HFFc6 (cell line): Measurements from ENCODE around the gene RAB40A. TPM values are rescaled to one million over a fixed set of nuclear protein-coding genes. Genes with fewer than 3 reads are reported as not detected.
A peak's percentile ranks its signal among the peaks of the same experiment; 100 is the strongest.
"Not testable (repeated sequence)": the region's sequence is repeated elsewhere in the genome, so short reads cannot be mapped to it uniquely, and the experiment has no call there.

Source experiments
- DNase-seq: peaks from one replicate; pipeline ENCODE4 v3.0.0-alpha.2; 2018
- H3K27ac Mint-ChIP-seq: 2 replicates; pipeline ENCODE4 v1.8.0; 2020; ENCODE audit warnings: mild to moderate bottlenecking, mixed read lengths
- H3K27me3 Mint-ChIP-seq: 2 replicates; pipeline ENCODE4 v1.8.0; 2021; ENCODE audit warnings: mild to moderate bottlenecking, moderate library complexity, mixed read lengths; ENCODE audit not compliant: insufficient read depth
- H3K36me3 Mint-ChIP-seq: 2 replicates; pipeline ENCODE4 v1.8.0; 2021; ENCODE audit warnings: low read depth, mixed read lengths
- H3K4me1 Mint-ChIP-seq: 2 replicates; pipeline ENCODE4 v1.8.0; 2020; ENCODE audit warnings: low read depth, mixed read lengths
- H3K4me3 Mint-ChIP-seq: 2 replicates; pipeline ENCODE4 v1.8.0; 2020; ENCODE audit warnings: mild to moderate bottlenecking, moderate library complexity, mixed read lengths
- H3K9me3 Mint-ChIP-seq: 2 replicates; pipeline ENCODE4 v1.8.0; 2020; ENCODE audit warnings: mild to moderate bottlenecking, mixed read lengths
- CTCF ChIP-seq: fragments of 200-600 bp; sonication (generic); IDR thresholded peaks from 2 replicates; pipeline ENCODE4 v1.5.0; 2021; ENCODE audit warnings: antibody characterized with exemption, mild to moderate bottlenecking
- total RNA-seq, 6 experiments: library from RNA; stranded (reverse); fragmentation: NEBNext Ultra II Directional; extraction: Animal tissue kit (Norgen Biotek cat#: 25700); gene quantifications; 2 replicates in 1 of 6; 3 replicates in 5 of 6; pipeline ENCODE4 v1.2.3, GENCODE V29; 2021

The RAB40A gene
- total RNA-seq, 6 experiments from 2014 or later, result 0.11 to 0.15 (median 0.13) TPM; not detected in 2

- H3K4me3 Mint-ChIP-seq, result no peak overlapping the region
- no peak overlapping the region for H3K27ac Mint-ChIP-seq
- TF ChIP-seq CTCF, result no peak
- H3K9me3 Mint-ChIP-seq, result no peaks in the 10 kb centered on the region
- no peaks in the 10 kb centered on the region for H3K36me3 Mint-ChIP-seq
- no peaks in the 10 kb centered on the region; the same call in 1 of the 2 replicates for H3K4me1 Mint-ChIP-seq
- no peaks in the 10 kb centered on the region for H3K27me3 Mint-ChIP-seq
- no peak for DNase-seq
Measured at GRCh38 chrX:103483720-103484119, 35.6 kb downstream of the RAB40A start.

- Mint-ChIP-seq H3K27ac (no peak overlapping the region), H3K4me1 (peaks cover 5% of the 10 kb centered on the region; the same call in 1 of the 2 replicates), H3K4me3 (no peak overlapping the region), H3K27me3 (no peaks in the 10 kb centered on the region), H3K9me3 (no peaks in the 10 kb centered on the region), H3K36me3 (no peaks in the 10 kb centered on the region)
- DNase-seq, result no peak
- TF ChIP-seq CTCF, result no peak
Measured at GRCh38 chrX:103480526-103480925, 38.8 kb downstream of the RAB40A start.

DNA sequence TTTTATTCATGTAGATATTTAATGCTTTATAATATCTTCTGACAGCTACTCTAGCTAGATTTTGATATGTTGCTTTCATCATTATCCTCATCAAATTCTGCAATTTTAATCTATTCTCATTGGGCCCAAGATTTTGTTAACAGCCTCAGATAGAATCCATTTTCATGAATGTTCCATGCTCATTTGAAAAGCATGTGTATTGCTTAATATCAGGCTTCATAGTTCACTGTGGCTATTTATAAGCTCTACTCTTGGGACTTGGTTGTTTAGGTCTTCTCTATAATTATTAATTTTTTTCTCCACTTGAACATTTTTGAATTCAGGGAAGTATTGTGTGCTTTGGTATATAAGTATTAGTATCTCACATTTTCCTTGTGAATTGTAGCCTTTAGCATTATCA lies 41.8 kb downstream of the RAB40A start:
- Mint-ChIP-seq H3K9me3 (no peaks in the 10 kb centered on the region), H3K27ac (no peak overlapping the region), H3K36me3 (no peaks in the 10 kb centered on the region), H3K27me3 (no peaks in the 10 kb centered on the region), H3K4me1 (peaks cover 5% of the 10 kb centered on the region; the same call in 1 of the 2 replicates), H3K4me3 (no peak overlapping the region)
- peak; percentile 3 for DNase-seq
- no peak for TF ChIP-seq CTCF

DNA sequence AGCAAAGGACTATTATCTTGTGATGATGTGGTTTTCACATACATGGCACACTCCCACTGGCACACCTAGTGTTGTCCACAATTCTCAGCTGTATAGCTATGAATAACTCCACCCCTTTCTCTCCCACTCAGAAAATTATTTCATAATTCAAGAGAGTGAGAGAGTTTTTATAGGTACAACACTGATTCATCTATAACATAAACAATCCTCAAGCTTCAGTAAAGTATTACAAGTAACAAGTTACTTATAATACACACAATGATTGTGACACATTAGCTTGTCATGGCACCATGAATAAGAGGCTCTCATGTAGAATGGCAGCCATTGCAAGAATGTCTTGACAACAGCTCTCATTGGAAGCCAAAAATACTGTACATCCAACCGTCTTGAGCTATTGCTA lies 43.9 kb downstream of the RAB40A start:
- no peaks in the 10 kb centered on the region for H3K9me3 Mint-ChIP-seq
- H3K27me3 Mint-ChIP-seq, result no peaks in the 10 kb centered on the region; the same call in 1 of the 2 replicates
- no peaks in the 10 kb centered on the region for H3K36me3 Mint-ChIP-seq
- 0 out of 2 replicates have a peak, but pooled peaks cover 5% of the 10 kb centered on the region for H3K4me1 Mint-ChIP-seq
- no peak overlapping the region for H3K4me3 Mint-ChIP-seq
- TF ChIP-seq CTCF, result no peak
- DNase-seq, result peak; percentile 1
- no peak overlapping the region for H3K27ac Mint-ChIP-seq

DNA sequence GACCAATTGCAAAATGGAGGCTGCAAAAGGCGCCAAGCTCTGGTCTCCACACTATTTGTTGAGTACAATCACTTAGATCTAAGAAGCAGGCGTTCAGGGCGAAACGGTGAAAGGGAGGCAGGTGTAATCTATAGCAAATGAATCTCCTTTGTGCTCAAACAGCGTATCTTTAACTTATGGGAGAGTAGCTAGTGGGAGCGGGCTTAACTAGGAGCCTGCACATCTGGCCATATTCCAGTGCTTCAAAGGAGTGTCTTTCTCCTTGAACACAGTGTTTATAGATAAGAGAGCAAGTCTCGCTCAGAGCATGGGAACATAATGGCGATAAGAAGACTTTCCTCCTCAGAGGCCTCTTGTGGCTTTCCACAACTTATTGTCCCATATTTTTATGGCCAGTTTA lies 49.3 kb downstream of the RAB40A start:
- H3K36me3 Mint-ChIP-seq, H3K27me3 Mint-ChIP-seq: not testable (repeated sequence)
- H3K4me1 Mint-ChIP-seq, result peaks cover 20% of the 10 kb centered on the region

DNA sequence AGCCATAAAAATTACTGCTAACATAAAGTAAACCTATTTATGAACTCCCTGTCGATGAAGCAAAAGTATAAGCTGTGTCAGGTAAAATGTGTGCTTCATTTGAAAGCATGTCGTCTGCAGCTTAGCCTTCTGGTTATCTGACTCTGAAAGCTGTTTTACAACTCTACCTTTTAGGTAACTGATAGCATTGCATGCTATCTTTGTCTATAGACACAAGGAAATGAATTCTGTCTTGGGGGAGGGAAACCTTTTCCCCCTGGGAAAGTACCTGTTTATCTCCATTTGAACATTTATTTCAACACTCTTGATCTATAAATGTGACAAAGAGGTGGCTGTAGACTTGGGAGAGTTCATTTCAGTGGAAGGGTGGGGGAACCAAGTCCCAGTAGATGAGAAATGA lies 51.4 kb downstream of the RAB40A start:
- Mint-ChIP-seq H3K27ac (no peak overlapping the region), H3K36me3 (no peaks in the 10 kb centered on the region), H3K4me1 (peaks cover 40% of the 10 kb centered on the region), H3K4me3 (no peak overlapping the region), H3K27me3 (no peaks in the 10 kb centered on the region; the same call in 1 of the 2 replicates), H3K9me3 (no peaks in the 10 kb centered on the region)
- TF ChIP-seq CTCF, result no peak
- no peak for DNase-seq

More for the DNA sequence above, 49.3 kb downstream of the RAB40A start:
- not testable (repeated sequence) for H3K4me3 Mint-ChIP-seq, H3K27ac Mint-ChIP-seq, H3K9me3 Mint-ChIP-seq, DNase-seq
